ENCODE results near the gene SUFU. TPM values are rescaled to one million over a fixed set of nuclear protein-coding genes. Genes with fewer than 3 reads are reported as not detected.
A peak's percentile ranks its signal among the peaks of the same experiment; 100 is the strongest.

Gene SUFU
- total RNA-seq, 1 donor from 2014 or later: 4.2 TPM

- H3K9me3 ChIP-seq (ENCODE audit: control insufficient read depth in 3 of 3, low read length in 3 of 3): no peaks in the 10 kb centered on the region
- peaks cover 74 to 80% (median 74%) of the 10 kb centered on the region in 3 donors for H3K4me1 ChIP-seq (ENCODE audit: control insufficient read depth in 3 of 3, insufficient read depth in 3 of 3, low read length in 3 of 3)
- H3K4me3 ChIP-seq (ENCODE audit: low read length in 3 of 3): peak overlapping the region in 1 of 3 donors; percentile 6
- H3K27ac ChIP-seq (ENCODE audit: low read depth, low read length): peak overlapping the region; percentile 69
- H3K27me3 ChIP-seq (ENCODE audit: control insufficient read depth in 3 of 3, insufficient read depth in 3 of 3, low read length in 3 of 3): no peaks in the 10 kb centered on the region
- peaks cover 0 to 12% (median 0%) of the 10 kb centered on the region in 3 donors for H3K36me3 ChIP-seq (ENCODE audit: control insufficient read depth in 3 of 3, insufficient read depth in 3 of 3, low read length in 3 of 3)
- H3K9ac ChIP-seq (ENCODE audit: low read depth in 1 of 3, low read length in 3 of 3): peak overlapping the region in 2 of 3 donors; percentile 10 to 51
Observed at GRCh38 chr10:102619281-102619981, 115.7 kb downstream of the SUFU start.

- Histone ChIP-seq H3K36me3 (ENCODE audit: control insufficient read depth in 3 of 3, insufficient read depth in 3 of 3, low read length in 3 of 3) (peaks cover 0 to 12% (median 0%) of the 10 kb centered on the region in 3 donors), H3K4me1 (ENCODE audit: control insufficient read depth in 3 of 3, insufficient read depth in 3 of 3, low read length in 3 of 3) (peaks cover 72 to 79% (median 76%) of the 10 kb centered on the region in 3 donors), H3K9me3 (ENCODE audit: control insufficient read depth in 3 of 3, low read length in 3 of 3) (no peaks in the 10 kb centered on the region), H3K27ac (ENCODE audit: low read depth, low read length) (peak overlapping the region; percentile 69), H3K27me3 (ENCODE audit: control insufficient read depth in 3 of 3, insufficient read depth in 3 of 3, low read length in 3 of 3) (no peaks in the 10 kb centered on the region), H3K4me3 (ENCODE audit: low read length in 3 of 3) (no peak overlapping the region), H3K9ac (ENCODE audit: low read depth in 1 of 3, low read length in 3 of 3) (peak overlapping the region in 2 of 3 donors; percentile 27 to 51)
Observed at GRCh38 chr10:102620138-102620590, 116.4 kb downstream of the SUFU start.

- Histone ChIP-seq H3K4me1 (ENCODE audit: control insufficient read depth in 3 of 3, insufficient read depth in 3 of 3, low read length in 3 of 3) (peaks cover 72 to 79% (median 76%) of the 10 kb centered on the region in 3 donors), H3K9ac (ENCODE audit: low read depth in 1 of 3, low read length in 3 of 3) (peak overlapping the region in 2 of 3 donors; percentile 27 to 51), H3K9me3 (ENCODE audit: control insufficient read depth in 3 of 3, low read length in 3 of 3) (no peaks in the 10 kb centered on the region), H3K36me3 (ENCODE audit: control insufficient read depth in 3 of 3, insufficient read depth in 3 of 3, low read length in 3 of 3) (peaks cover 0 to 9% (median 0%) of the 10 kb centered on the region in 3 donors), H3K27ac (ENCODE audit: low read depth, low read length) (peak overlapping the region; percentile 69), H3K27me3 (ENCODE audit: control insufficient read depth in 3 of 3, insufficient read depth in 3 of 3, low read length in 3 of 3) (no peaks in the 10 kb centered on the region), H3K4me3 (ENCODE audit: low read length in 3 of 3) (no peak overlapping the region)
Observed at GRCh38 chr10:102620591-102621442, 117.0 kb downstream of the SUFU start.

GRCh38 chr10:102621443-102622325 lies 117.9 kb downstream of the SUFU start:
- Histone ChIP-seq H3K4me3 (ENCODE audit: low read length in 3 of 3) (peak overlapping the region in 1 of 3 donors; percentile 9), H3K27me3 (ENCODE audit: control insufficient read depth in 3 of 3, insufficient read depth in 3 of 3, low read length in 3 of 3) (no peaks in the 10 kb centered on the region), H3K4me1 (ENCODE audit: control insufficient read depth in 3 of 3, insufficient read depth in 3 of 3, low read length in 3 of 3) (peaks cover 71 to 79% (median 76%) of the 10 kb centered on the region in 3 donors), H3K9me3 (ENCODE audit: control insufficient read depth in 3 of 3, low read length in 3 of 3) (no peaks in the 10 kb centered on the region), H3K9ac (ENCODE audit: low read depth in 1 of 3, low read length in 3 of 3) (peak overlapping the region; percentile 16 to 51 (median 29)), H3K27ac (ENCODE audit: low read depth, low read length) (peak overlapping the region; percentile 69), H3K36me3 (ENCODE audit: control insufficient read depth in 3 of 3, insufficient read depth in 3 of 3, low read length in 3 of 3) (peaks cover 0 to 9% (median 0%) of the 10 kb centered on the region in 3 donors)

GRCh38 chr10:102624094-102624493 lies 120.3 kb downstream of the SUFU start:
- no peaks in the 10 kb centered on the region for H3K36me3 ChIP-seq (ENCODE audit: control insufficient read depth in 3 of 3, insufficient read depth in 3 of 3, low read length in 3 of 3)
- no peak overlapping the region for H3K9ac ChIP-seq (ENCODE audit: low read depth in 1 of 3, low read length in 3 of 3)
- H3K9me3 ChIP-seq (ENCODE audit: control insufficient read depth in 3 of 3, low read length in 3 of 3): no peaks in the 10 kb centered on the region
- H3K27me3 ChIP-seq (ENCODE audit: control insufficient read depth in 3 of 3, insufficient read depth in 3 of 3, low read length in 3 of 3): no peaks in the 10 kb centered on the region
- H3K27ac ChIP-seq (ENCODE audit: low read depth, low read length): no peak overlapping the region
- peaks cover 72 to 79% (median 79%) of the 10 kb centered on the region in 3 donors for H3K4me1 ChIP-seq (ENCODE audit: control insufficient read depth in 3 of 3, insufficient read depth in 3 of 3, low read length in 3 of 3)
- H3K4me3 ChIP-seq (ENCODE audit: low read length in 3 of 3): no peak overlapping the region

GRCh38 chr10:102624751-102625645 lies 121.2 kb downstream of the SUFU start:
- no peaks in the 10 kb centered on the region for H3K27me3 ChIP-seq (ENCODE audit: control insufficient read depth in 3 of 3, insufficient read depth in 3 of 3, low read length in 3 of 3)
- no peak overlapping the region for H3K9ac ChIP-seq (ENCODE audit: low read depth in 1 of 3, low read length in 3 of 3)

GRCh38 chr10:102626026-102626685 lies 122.4 kb downstream of the SUFU start:
- Histone ChIP-seq H3K4me1 (ENCODE audit: control insufficient read depth in 3 of 3, insufficient read depth in 3 of 3, low read length in 3 of 3) (peaks cover 64 to 75% (median 66%) of the 10 kb centered on the region in 3 donors), H3K27me3 (ENCODE audit: control insufficient read depth in 3 of 3, insufficient read depth in 3 of 3, low read length in 3 of 3) (no peaks in the 10 kb centered on the region), H3K9me3 (ENCODE audit: control insufficient read depth in 3 of 3, low read length in 3 of 3) (no peaks in the 10 kb centered on the region), H3K36me3 (ENCODE audit: control insufficient read depth in 3 of 3, insufficient read depth in 3 of 3, low read length in 3 of 3) (peaks cover 0 to 5% (median 0%) of the 10 kb centered on the region in 3 donors), H3K4me3 (ENCODE audit: low read length in 3 of 3) (peak overlapping the region in 1 of 3 donors; percentile 6), H3K27ac (ENCODE audit: low read depth, low read length) (peak overlapping the region; percentile 85), H3K9ac (ENCODE audit: low read depth in 1 of 3, low read length in 3 of 3) (peak overlapping the region in 1 of 3 donors; percentile 51)

More at GRCh38 chr10:102624751-102625645, 121.2 kb downstream of the SUFU start:
- Histone ChIP-seq H3K27ac (ENCODE audit: low read depth, low read length) (no peak overlapping the region), H3K4me3 (ENCODE audit: low read length in 3 of 3) (no peak overlapping the region), H3K4me1 (ENCODE audit: control insufficient read depth in 3 of 3, insufficient read depth in 3 of 3, low read length in 3 of 3) (peaks cover 69 to 79% (median 75%) of the 10 kb centered on the region in 3 donors), H3K36me3 (ENCODE audit: control insufficient read depth in 3 of 3, insufficient read depth in 3 of 3, low read length in 3 of 3) (no peaks in the 10 kb centered on the region), H3K9me3 (ENCODE audit: control insufficient read depth in 3 of 3, low read length in 3 of 3) (no peaks in the 10 kb centered on the region)

GRCh38 chr10:102627291-102627735 lies 123.5 kb downstream of the SUFU start:
- H3K9ac ChIP-seq (ENCODE audit: low read depth in 1 of 3, low read length in 3 of 3): peak overlapping the region; percentile 52 to 77 (median 61)
- peak overlapping the region; percentile 85 for H3K27ac ChIP-seq (ENCODE audit: low read depth, low read length)
- H3K36me3 ChIP-seq (ENCODE audit: control insufficient read depth in 3 of 3, insufficient read depth in 3 of 3, low read length in 3 of 3): peaks cover 0 to 5% (median 3%) of the 10 kb centered on the region in 3 donors
- H3K27me3 ChIP-seq (ENCODE audit: control insufficient read depth in 3 of 3, insufficient read depth in 3 of 3, low read length in 3 of 3): no peaks in the 10 kb centered on the region
- H3K9me3 ChIP-seq (ENCODE audit: control insufficient read depth in 3 of 3, low read length in 3 of 3): no peaks in the 10 kb centered on the region
- peaks cover 65 to 75% (median 66%) of the 10 kb centered on the region in 3 donors for H3K4me1 ChIP-seq (ENCODE audit: control insufficient read depth in 3 of 3, insufficient read depth in 3 of 3, low read length in 3 of 3)
- peak overlapping the region; percentile 13 to 32 (median 27) for H3K4me3 ChIP-seq (ENCODE audit: low read length in 3 of 3)
